DMS79 treated with DMSO at 0.1 percent for 48 hours (cell line): ENCODE results near the gene CAPRIN1.

Source experiments
- DNase-seq: peaks from one replicate; lab custom pipeline; 2025; lab: John Stamatoyannopoulos, UW

Gene CAPRIN1

DNA sequence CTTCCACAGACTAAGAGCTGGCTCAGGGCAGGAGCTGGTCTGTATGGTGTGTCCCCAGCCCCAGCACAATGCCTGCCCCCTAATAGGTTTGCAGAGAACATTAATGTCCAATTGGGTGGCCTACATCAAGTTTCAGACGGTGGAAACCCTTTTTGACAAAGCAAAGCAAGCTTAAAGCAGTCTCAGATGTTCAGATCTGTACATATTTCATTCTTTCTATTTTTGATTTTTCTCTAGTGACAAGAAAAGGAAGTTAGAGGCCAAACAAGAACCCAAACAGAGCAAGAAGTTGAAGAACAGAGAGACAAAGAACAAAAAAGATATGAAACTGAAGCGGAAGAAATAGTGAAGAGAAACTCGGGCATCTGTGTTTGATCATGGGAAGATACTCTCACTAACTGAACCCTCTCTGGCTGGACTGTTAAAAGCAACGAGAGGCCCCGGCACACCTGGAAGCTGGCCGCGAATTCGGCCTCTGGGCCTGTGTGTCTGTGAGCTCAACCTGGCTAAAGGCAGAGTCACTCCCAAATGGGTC lies 94.4 kb downstream of the CAPRIN1 start:
- DNase-seq = no peak

DNA sequence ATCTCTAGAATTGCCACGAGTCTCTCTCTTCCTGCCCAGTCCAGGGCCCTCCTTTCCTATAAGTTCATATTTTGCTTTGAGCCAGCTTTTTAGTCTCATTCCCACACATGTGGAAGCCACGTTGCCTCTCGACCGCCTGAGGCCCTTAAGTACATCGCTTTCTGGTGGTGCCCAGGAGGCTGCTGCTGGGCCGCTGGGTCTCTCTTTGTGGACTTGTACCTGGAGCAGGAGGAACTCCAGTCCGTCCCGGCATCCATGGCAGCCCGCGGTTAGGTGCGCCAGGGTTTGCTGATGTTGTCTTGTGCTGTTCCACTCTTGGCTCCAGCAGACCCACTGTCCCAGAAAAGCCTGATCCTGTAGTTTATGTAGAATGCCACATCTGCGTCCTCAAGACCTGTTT lies 94.9 kb downstream of the CAPRIN1 start:
- DNase-seq = no peak

DNA sequence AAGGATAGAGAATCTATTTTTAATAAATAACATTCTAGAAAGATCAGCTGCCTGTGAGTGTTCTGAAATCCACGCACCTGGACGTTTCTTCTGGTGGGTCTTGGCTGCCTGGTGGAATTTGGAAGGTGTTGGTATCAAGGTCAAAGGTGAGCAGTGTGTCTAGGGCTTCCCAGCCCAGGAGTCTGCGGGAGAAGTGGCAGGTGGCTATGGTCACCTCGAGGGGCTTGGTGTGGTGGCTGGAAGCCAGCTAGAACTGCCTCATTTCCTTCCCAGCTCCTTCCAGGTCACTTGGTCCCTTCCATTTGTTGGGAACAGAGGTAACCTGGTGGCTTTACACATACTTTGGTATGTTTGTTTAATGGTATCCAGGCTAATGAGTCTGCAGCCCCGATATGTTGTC lies 95.3 kb downstream of the CAPRIN1 start:
- DNase-seq = no peak

GRCh38 chr11:34147581-34147980 lies 96.0 kb downstream of the CAPRIN1 start:
- DNase-seq = no peak

GRCh38 chr11:34148504-34149165 lies 97.1 kb downstream of the CAPRIN1 start:
- DNase-seq = no peak

GRCh38 chr11:34149274-34149673 lies 97.7 kb downstream of the CAPRIN1 start:
- DNase-seq = no peak

DNA sequence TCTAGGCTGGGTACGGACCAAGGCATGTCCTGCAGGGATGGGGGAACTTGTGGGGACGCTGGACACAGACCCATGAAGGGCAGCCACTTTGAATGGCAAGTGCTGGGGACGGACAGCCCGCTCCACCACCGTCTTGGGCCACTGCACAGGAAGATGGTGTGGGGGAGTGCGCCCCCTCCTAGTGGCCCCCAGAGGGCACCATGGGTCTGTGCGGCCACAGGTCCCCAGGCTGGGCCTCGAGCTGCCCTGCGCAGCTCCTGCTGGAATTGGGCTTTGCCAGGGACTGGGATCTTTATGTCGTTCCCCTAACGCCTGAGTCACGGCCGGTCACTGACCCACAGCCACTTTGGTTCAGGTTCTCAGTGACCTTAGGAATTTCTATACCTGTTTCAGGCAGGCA lies 98.3 kb downstream of the CAPRIN1 start:
- DNase-seq = no peak

- DNase-seq = no peak
These were observed 99.1 kb downstream of the CAPRIN1 start for GRCh38 chr11:34150494-34151151.
